Stomach smooth muscle (tissue), 2 donors: Measurements from ENCODE around the gene PCID2.

Experiments
- H3K27ac ChIP-seq: one replicate; pipeline ENCODE4 v1.7.0; 2013; ENCODE audit warnings: mild to moderate bottlenecking, low read length, inconsistent platforms
- H3K27me3 ChIP-seq, 2 donors: one replicate each; pipeline ENCODE4 v1.7.0; 2013; ENCODE audit warnings: low read length in 2 of 2; ENCODE audit not compliant: insufficient read depth in 2 of 2, control insufficient read depth in 1 of 2
- H3K36me3 ChIP-seq, 2 donors: one replicate each; pipeline ENCODE4 v1.7.0; 2013; ENCODE audit warnings: low read length in 2 of 2; ENCODE audit not compliant: control insufficient read depth in 2 of 2, insufficient read depth in 2 of 2
- H3K4me1 ChIP-seq: one replicate; pipeline ENCODE4 v1.7.0; 2013; ENCODE audit warnings: low read length; ENCODE audit not compliant: control insufficient read depth, insufficient read depth
- H3K4me3 ChIP-seq, 2 donors: one replicate each; pipeline ENCODE4 v1.7.0; 2013; ENCODE audit warnings: low read length in 2 of 2
- H3K9ac ChIP-seq, 2 donors: one replicate each; pipeline ENCODE4 v1.7.0; 2013; ENCODE audit warnings: low read length in 2 of 2, mild to moderate bottlenecking in 1 of 2
- H3K9me3 ChIP-seq, 2 donors: one replicate each; pipeline ENCODE4 v1.7.0; 2013; ENCODE audit warnings: low read length in 2 of 2; ENCODE audit not compliant: control insufficient read depth in 2 of 2
- donor health status: healthy.
- donor health status: Pancreatic carcinoma.

Gene PCID2

GRCh38 chr13:113176280-113176679, 32.2 kb downstream of the PCID2 start:
- H3K4me1 ChIP-seq: no peaks in the 10 kb centered on the region
- H3K27ac ChIP-seq: no peak overlapping the region
- H3K27me3 ChIP-seq: no peaks in the 10 kb centered on the region
- H3K9me3 ChIP-seq: no peaks in the 10 kb centered on the region
- no peak overlapping the region for H3K9ac ChIP-seq
- no peak overlapping the region for H3K4me3 ChIP-seq
- H3K36me3 ChIP-seq: peaks cover 59 to 69% of the 10 kb centered on the region in 2 donors

- Histone ChIP-seq H3K36me3 (peaks cover 32 to 45% of the 10 kb centered on the region in 2 donors), H3K4me1 (no peaks in the 10 kb centered on the region), H3K9me3 (no peaks in the 10 kb centered on the region), H3K9ac (no peak overlapping the region), H3K27me3 (no peaks in the 10 kb centered on the region), H3K4me3 (no peak overlapping the region), H3K27ac (no peak overlapping the region)
These were observed 36.0 kb downstream of the PCID2 start for GRCh38 chr13:113172419-113172926.

GRCh38 chr13:113171250-113172125, 37.0 kb downstream of the PCID2 start:
- Histone ChIP-seq H3K36me3 (peaks cover 32 to 39% of the 10 kb centered on the region in 2 donors), H3K27ac (no peak overlapping the region)

GRCh38 chr13:113170511-113170910, 38.0 kb downstream of the PCID2 start:
- H3K4me3 ChIP-seq: no peak overlapping the region

More at GRCh38 chr13:113171250-113172125, 37.0 kb downstream of the PCID2 start:
- Histone ChIP-seq H3K4me3 (no peak overlapping the region), H3K27me3 (no peaks in the 10 kb centered on the region), H3K4me1 (no peaks in the 10 kb centered on the region), H3K9me3 (no peaks in the 10 kb centered on the region), H3K9ac (no peak overlapping the region)

GRCh38 chr13:113169277-113170272, 38.9 kb downstream of the PCID2 start:
- Histone ChIP-seq H3K9ac (no peak overlapping the region), H3K27me3 (no peaks in the 10 kb centered on the region), H3K4me1 (no peaks in the 10 kb centered on the region), H3K36me3 (peaks cover 16 to 25% of the 10 kb centered on the region in 2 donors), H3K27ac (no peak overlapping the region), H3K9me3 (no peaks in the 10 kb centered on the region), H3K4me3 (no peak overlapping the region)

More at GRCh38 chr13:113170511-113170910, 38.0 kb downstream of the PCID2 start:
- H3K9me3 ChIP-seq: no peaks in the 10 kb centered on the region
- no peaks in the 10 kb centered on the region for H3K4me1 ChIP-seq
- H3K27ac ChIP-seq: no peak overlapping the region
- no peaks in the 10 kb centered on the region for H3K27me3 ChIP-seq
- H3K36me3 ChIP-seq: peaks cover 25 to 31% of the 10 kb centered on the region in 2 donors
- no peak overlapping the region for H3K9ac ChIP-seq

GRCh38 chr13:113168211-113168610, 40.3 kb downstream of the PCID2 start:
- no peak overlapping the region for H3K27ac ChIP-seq
- H3K9ac ChIP-seq: no peak overlapping the region
- no peaks in the 10 kb centered on the region for H3K9me3 ChIP-seq
- peaks cover 10 to 20% of the 10 kb centered on the region in 2 donors for H3K36me3 ChIP-seq
- H3K4me3 ChIP-seq: no peak overlapping the region
- peaks cover 0 to 5% of the 10 kb centered on the region in 2 donors for H3K27me3 ChIP-seq
- H3K4me1 ChIP-seq: no peaks in the 10 kb centered on the region

- no peak overlapping the region for H3K27ac ChIP-seq
- no peaks in the 10 kb centered on the region for H3K4me1 ChIP-seq
- no peak overlapping the region for H3K4me3 ChIP-seq
- H3K36me3 ChIP-seq: peaks cover 10 to 16% of the 10 kb centered on the region in 2 donors
- peaks cover 0 to 11% of the 10 kb centered on the region in 2 donors for H3K27me3 ChIP-seq
- no peaks in the 10 kb centered on the region for H3K9me3 ChIP-seq
- H3K9ac ChIP-seq: no peak overlapping the region
These were observed 40.9 kb downstream of the PCID2 start for GRCh38 chr13:113167575-113167974.

- no peaks in the 10 kb centered on the region for H3K9me3 ChIP-seq
- H3K27ac ChIP-seq: no peak overlapping the region
- peaks cover 0 to 11% of the 10 kb centered on the region in 2 donors for H3K27me3 ChIP-seq
- peaks cover 10 to 12% of the 10 kb centered on the region in 2 donors for H3K36me3 ChIP-seq
- no peak overlapping the region for H3K9ac ChIP-seq
- H3K4me1 ChIP-seq: no peaks in the 10 kb centered on the region
- no peak overlapping the region for H3K4me3 ChIP-seq
These were observed 41.3 kb downstream of the PCID2 start for GRCh38 chr13:113167155-113167554.

- H3K9me3 ChIP-seq: no peaks in the 10 kb centered on the region
- peaks cover 7 to 8% of the 10 kb centered on the region in 2 donors for H3K36me3 ChIP-seq
- peaks cover 0 to 11% of the 10 kb centered on the region in 2 donors for H3K27me3 ChIP-seq
- H3K4me3 ChIP-seq: no peak overlapping the region
- no peaks in the 10 kb centered on the region for H3K4me1 ChIP-seq
- no peak overlapping the region for H3K27ac ChIP-seq
- no peak overlapping the region for H3K9ac ChIP-seq
These were observed 41.8 kb downstream of the PCID2 start for GRCh38 chr13:113166681-113167080.

GRCh38 chr13:113166266-113166665, 42.2 kb downstream of the PCID2 start:
- no peak overlapping the region for H3K9ac ChIP-seq
- H3K27ac ChIP-seq: no peak overlapping the region
- H3K4me3 ChIP-seq: no peak overlapping the region
- peaks cover 1 to 11% of the 10 kb centered on the region in 2 donors for H3K27me3 ChIP-seq
- H3K9me3 ChIP-seq: no peaks in the 10 kb centered on the region
- no peaks in the 10 kb centered on the region for H3K4me1 ChIP-seq
- H3K36me3 ChIP-seq: peaks cover 3 to 4% of the 10 kb centered on the region in 2 donors
